Fibroblast of lung (primary cell): ENCODE results near the gene COG5. TPM values are rescaled to one million over a fixed set of nuclear protein-coding genes. Genes with fewer than 3 reads are reported as not detected.

Experiments
- DNase-seq, 2 donors: peaks; one replicate each; pipeline versions ENCODE4 v3.0.0 to v3.0.0-alpha.2; 2010; ENCODE audit warnings: low read depth in 2 of 2
- H2AFZ ChIP-seq: 2 replicates; pipeline ENCODE4 v1.5.1; 2012; ENCODE audit warnings: low read length, control low read depth, inconsistent platforms
- H3K27ac ChIP-seq: 2 replicates; pipeline ENCODE4 v1.5.1; 2011; ENCODE audit warnings: low read length, control low read depth; ENCODE audit not compliant: insufficient read depth
- H3K27me3 ChIP-seq: 2 replicates; pipeline ENCODE4 v1.5.1; 2011; ENCODE audit warnings: mild to moderate bottlenecking, low read length; ENCODE audit not compliant: control insufficient read depth, insufficient read depth
- H3K36me3 ChIP-seq: 2 replicates; pipeline ENCODE4 v1.5.1; 2011; ENCODE audit warnings: low read length; ENCODE audit not compliant: control insufficient read depth, insufficient read depth
- H3K4me1 ChIP-seq: 2 replicates; pipeline ENCODE4 v1.5.1; 2011; ENCODE audit warnings: low read length; ENCODE audit not compliant: control insufficient read depth, insufficient read depth; ENCODE audit errors: extremely low read depth
- H3K4me2 ChIP-seq: 2 replicates; pipeline ENCODE4 v1.5.1; 2011; ENCODE audit warnings: low read length, control low read depth; ENCODE audit not compliant: insufficient read depth; ENCODE audit errors: extremely low read depth
- H3K4me3 ChIP-seq, 4 experiments: fragments of 200-600 bp in 1 of 4; sonication (generic) in 1 of 4; replicated peaks in 1 of 4; 2 replicates each; pipeline ENCODE4 v1.5.1; 2011 to 2016; ENCODE audit warnings: low read length in 4 of 4, low read depth in 3 of 4, mild to moderate bottlenecking in 3 of 4, control low read depth in 2 of 4, inconsistent platforms in 1 of 4, mixed read lengths in 1 of 4; ENCODE audit not compliant: insufficient read depth in 1 of 4; ENCODE audit errors: control extremely low read depth in 1 of 4
- H3K79me2 ChIP-seq: 2 replicates; pipeline ENCODE4 v1.5.1; 2012; ENCODE audit warnings: mild to moderate bottlenecking, low read length, inconsistent platforms; ENCODE audit not compliant: control insufficient read depth, insufficient read depth
- H3K9ac ChIP-seq: 2 replicates; pipeline ENCODE4 v1.5.1; 2011; ENCODE audit warnings: mild to moderate bottlenecking, low read length, control low read depth; ENCODE audit not compliant: insufficient read depth
- H3K9me3 ChIP-seq: 2 replicates; pipeline ENCODE4 v1.5.1; 2012; ENCODE audit warnings: low read depth, low read length; ENCODE audit not compliant: control insufficient read depth, insufficient read depth
- H4K20me1 ChIP-seq: 2 replicates; pipeline ENCODE4 v1.5.1; 2011; ENCODE audit warnings: low read length; ENCODE audit not compliant: control insufficient read depth, insufficient read depth; ENCODE audit errors: extremely low read depth
- EZH2 ChIP-seq: IDR thresholded peaks from 2 replicates; pipeline ENCODE4 v1.5.1; 2012; ENCODE audit warnings: low read length, control low read depth, mild to moderate bottlenecking; ENCODE audit errors: missing control alignments
- polyA plus RNA-seq, 2 donors: library from polyadenylated mRNA; depleted of rRNA in 1 of 2; stranded (reverse) in 1 of 2; unstranded in 1 of 2; fragments of >200 nt; gene quantifications; 2 replicates each; pipeline ENCODE4 v1.2.1, GENCODE V29; 2011 to 2012; ENCODE audit warnings: missing spikeins in 1 of 2
- total RNA-seq: library from RNA; depleted of rRNA; stranded (reverse); fragments of >200 nt; gene quantifications from 2 replicates; pipeline ENCODE4 v1.2.1, GENCODE V29; 2014
- TF ChIP-seq, protein P1 (sequence below), 2 donors: IDR thresholded peaks in 1 of 2; conservative IDR thresholded peaks in 1 of 2; 1 replicate in 1 of 2; 2 replicates in 1 of 2; pipeline ENCODE4 v1.5.1; 2011 to 2012; ENCODE audit warnings: low read length in 2 of 2, control low read depth in 1 of 2, inconsistent platforms in 1 of 2, low read depth in 1 of 2, mild to moderate bottlenecking in 1 of 2

COG5 gene
- total and polyA plus RNA-seq, 2 donors (not counting 1 experiment from before 2014, with no cell fraction given), result 34.5 to 40.3 TPM

DNA sequence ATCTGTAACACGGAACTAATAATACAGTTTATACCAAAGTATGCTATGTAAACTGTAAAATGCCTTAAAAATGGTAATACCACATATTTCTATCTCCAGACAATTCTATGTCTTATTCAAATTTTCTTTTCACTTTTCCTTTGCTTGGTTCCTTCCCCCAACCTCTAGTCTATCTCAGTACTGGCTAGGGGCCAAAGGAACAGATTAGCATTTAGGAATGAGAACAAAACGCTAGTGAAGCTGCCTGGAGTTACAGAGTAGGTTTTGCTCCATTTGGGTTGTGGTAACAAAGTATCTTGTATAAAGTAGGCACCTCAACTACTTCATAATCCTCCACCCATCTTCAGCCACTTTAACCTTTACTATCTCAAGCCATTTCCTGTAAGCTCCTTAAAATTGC is 300.9 kb downstream of the COG5 start:
- H3K27ac ChIP-seq, result no peak overlapping the region
- no peaks in the 10 kb centered on the region for H4K20me1 ChIP-seq
- no peaks in the 10 kb centered on the region for H3K4me1 ChIP-seq
- peak in 1 of 2 donors; percentile 5 for DNase-seq
- H3K27me3 ChIP-seq, result no peaks in the 10 kb centered on the region
- H3K4me3 ChIP-seq, result no peak overlapping the region
- H2AFZ ChIP-seq, result no peak overlapping the region
- H3K9me3 ChIP-seq, result no peaks in the 10 kb centered on the region
- H3K9ac ChIP-seq, result no peak overlapping the region
- no peak overlapping the region for H3K4me2 ChIP-seq
- no peaks in the 10 kb centered on the region for H3K36me3 ChIP-seq
- H3K79me2 ChIP-seq, result no peaks in the 10 kb centered on the region
- TF ChIP-seq EZH2, result no peak
- TF ChIP-seq, protein P1, sequence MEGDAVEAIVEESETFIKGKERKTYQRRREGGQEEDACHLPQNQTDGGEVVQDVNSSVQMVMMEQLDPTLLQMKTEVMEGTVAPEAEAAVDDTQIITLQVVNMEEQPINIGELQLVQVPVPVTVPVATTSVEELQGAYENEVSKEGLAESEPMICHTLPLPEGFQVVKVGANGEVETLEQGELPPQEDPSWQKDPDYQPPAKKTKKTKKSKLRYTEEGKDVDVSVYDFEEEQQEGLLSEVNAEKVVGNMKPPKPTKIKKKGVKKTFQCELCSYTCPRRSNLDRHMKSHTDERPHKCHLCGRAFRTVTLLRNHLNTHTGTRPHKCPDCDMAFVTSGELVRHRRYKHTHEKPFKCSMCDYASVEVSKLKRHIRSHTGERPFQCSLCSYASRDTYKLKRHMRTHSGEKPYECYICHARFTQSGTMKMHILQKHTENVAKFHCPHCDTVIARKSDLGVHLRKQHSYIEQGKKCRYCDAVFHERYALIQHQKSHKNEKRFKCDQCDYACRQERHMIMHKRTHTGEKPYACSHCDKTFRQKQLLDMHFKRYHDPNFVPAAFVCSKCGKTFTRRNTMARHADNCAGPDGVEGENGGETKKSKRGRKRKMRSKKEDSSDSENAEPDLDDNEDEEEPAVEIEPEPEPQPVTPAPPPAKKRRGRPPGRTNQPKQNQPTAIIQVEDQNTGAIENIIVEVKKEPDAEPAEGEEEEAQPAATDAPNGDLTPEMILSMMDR (conservative IDR thresholded peaks at IDR 0.05 in 1 of 2, IDR thresholded peaks at IDR 0.05 in 1 of 2; ENCODE audit: low read depth in 1 of 2, low read length in 2 of 2), result no peak

DNA sequence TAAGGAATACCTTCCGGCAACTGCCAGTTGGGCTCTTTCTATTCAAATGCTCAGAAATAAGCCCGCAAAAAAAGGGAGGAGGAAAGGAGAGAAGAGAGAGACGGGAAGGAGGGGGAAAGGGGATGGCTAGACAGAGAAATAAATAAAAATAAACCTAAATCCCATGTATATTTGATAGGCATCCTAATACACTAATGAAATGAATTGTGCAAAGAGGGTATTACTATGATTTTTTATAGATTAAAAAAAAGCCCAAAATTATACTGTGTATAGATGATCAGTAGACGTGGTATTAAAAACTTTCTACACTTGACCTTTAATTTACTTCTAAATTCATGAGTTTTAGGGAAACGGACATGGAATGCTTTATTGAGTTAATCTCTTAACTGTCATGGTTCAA is 305.0 kb downstream of the COG5 start:
- no peak for DNase-seq
- Histone ChIP-seq H3K9ac (no peak overlapping the region), H3K4me1 (no peaks in the 10 kb centered on the region), H2AFZ (no peak overlapping the region), H3K4me2 (no peak overlapping the region), H4K20me1 (no peaks in the 10 kb centered on the region), H3K79me2 (no peaks in the 10 kb centered on the region), H3K27ac (no peak overlapping the region), H3K27me3 (no peaks in the 10 kb centered on the region), H3K36me3 (no peaks in the 10 kb centered on the region), H3K9me3 (no peaks in the 10 kb centered on the region), H3K4me3 (no peak overlapping the region)
- no peak for TF ChIP-seq EZH2
- TF ChIP-seq, protein P1 (conservative IDR thresholded peaks at IDR 0.05 in 1 of 2, IDR thresholded peaks at IDR 0.05 in 1 of 2; ENCODE audit: low read depth in 1 of 2, low read length in 2 of 2), result no peak

- H3K4me1 ChIP-seq, result no peaks in the 10 kb centered on the region
- H3K4me3 ChIP-seq, result no peak overlapping the region
- no peak for DNase-seq
- no peaks in the 10 kb centered on the region for H3K9me3 ChIP-seq
- H4K20me1 ChIP-seq, result no peaks in the 10 kb centered on the region
- no peaks in the 10 kb centered on the region for H3K79me2 ChIP-seq
- H3K36me3 ChIP-seq, result no peaks in the 10 kb centered on the region
- no peaks in the 10 kb centered on the region for H3K27me3 ChIP-seq
- no peak overlapping the region for H3K27ac ChIP-seq
- H3K4me2 ChIP-seq, result no peak overlapping the region
- no peak overlapping the region for H2AFZ ChIP-seq
- H3K9ac ChIP-seq, result no peak overlapping the region
- TF ChIP-seq, protein P1 (conservative IDR thresholded peaks at IDR 0.05 in 1 of 2, IDR thresholded peaks at IDR 0.05 in 1 of 2; ENCODE audit: low read depth in 1 of 2, low read length in 2 of 2), result no peak
- TF ChIP-seq EZH2, result no peak
These were observed 308.1 kb downstream of the COG5 start for GRCh38 chr7:107255602-107256001.
